HCT116 (cell line): Measurements from ENCODE around the gene CARD9.

Experiments
- CBX3 ChIP-seq: IDR thresholded peaks from 2 replicates; pipeline ENCODE4 v1.6.1; 2012; ENCODE audit warnings: low read depth
- CTCF ChIP-seq, 3 experiments: fragments of 200-600 bp in 1 of 3; sonication (generic) in 1 of 3; IDR thresholded peaks in 2 of 3; conservative IDR thresholded peaks in 1 of 3; 2 replicates each; pipeline ENCODE4 v1.5.1; 2012 to 2017; ENCODE audit warnings: low read depth in 2 of 3, low read length in 2 of 3, antibody characterized with exemption in 1 of 3, borderline replicate concordance in 1 of 3, control low read depth in 1 of 3, mild to moderate bottlenecking in 1 of 3, mixed read lengths in 1 of 3, mixed run types in 1 of 3, moderate library complexity in 1 of 3; ENCODE audit not compliant: insufficient read depth in 1 of 3
- ELF1 ChIP-seq: IDR thresholded peaks from 2 replicates; pipeline ENCODE4 v1.6.1; 2012; ENCODE audit warnings: low read depth, borderline replicate concordance
- EZH2 ChIP-seq: fragments of 200-600 bp; sonication (generic); IDR thresholded peaks from 2 replicates; pipeline ENCODE4 v1.6.1; 2017; ENCODE audit warnings: antibody characterized with exemption, mixed run types
- FOSL1 ChIP-seq: IDR thresholded peaks from 2 replicates; pipeline ENCODE4 v1.6.1; 2012; ENCODE audit warnings: low read depth
- JUND ChIP-seq: IDR thresholded peaks from 2 replicates; pipeline ENCODE4 v1.6.1; 2012
- POLR2A ChIP-seq: IDR thresholded peaks from 2 replicates; pipeline ENCODE4 v1.7.0; 2011; ENCODE audit warnings: borderline replicate concordance; ENCODE audit not compliant: insufficient read depth, insufficient read length; ENCODE audit errors: extremely low read depth
- POLR2AphosphoS5 ChIP-seq: IDR thresholded peaks from 2 replicates; pipeline ENCODE4 v1.6.1; 2011; ENCODE audit warnings: mild to moderate bottlenecking, low read depth, low read length, moderate library complexity
- SIN3A ChIP-seq: IDR thresholded peaks from 2 replicates; pipeline ENCODE4 v1.6.1; 2012; ENCODE audit warnings: low read depth
- SRF ChIP-seq: IDR thresholded peaks from 2 replicates; pipeline ENCODE4 v1.6.1; 2012; ENCODE audit warnings: low read depth
- TCF7L2 ChIP-seq: IDR thresholded peaks from 2 replicates; pipeline ENCODE4 v1.7.0; 2011; ENCODE audit warnings: borderline replicate concordance, inconsistent platforms; ENCODE audit not compliant: insufficient read depth, insufficient read length; ENCODE audit errors: extremely low read depth
- YY1 ChIP-seq: IDR thresholded peaks from 2 replicates; pipeline ENCODE4 v1.6.1; 2011; ENCODE audit warnings: low read length, low read depth, moderate library complexity, mild to moderate bottlenecking; ENCODE audit not compliant: insufficient replicate concordance; ENCODE audit errors: extremely low read depth
- ZNF274 ChIP-seq: fragments of 200-500 bp; sonication (Bioruptor generic); IDR thresholded peaks from 2 replicates; pipeline ENCODE4 v1.6.1; 2014; ENCODE audit warnings: mild to moderate bottlenecking, low read depth, low read length, inconsistent platforms
- TF ChIP-seq, protein P1 (sequence below): IDR thresholded peaks from 2 replicates; pipeline ENCODE4 v1.6.1; 2012

DNA sequence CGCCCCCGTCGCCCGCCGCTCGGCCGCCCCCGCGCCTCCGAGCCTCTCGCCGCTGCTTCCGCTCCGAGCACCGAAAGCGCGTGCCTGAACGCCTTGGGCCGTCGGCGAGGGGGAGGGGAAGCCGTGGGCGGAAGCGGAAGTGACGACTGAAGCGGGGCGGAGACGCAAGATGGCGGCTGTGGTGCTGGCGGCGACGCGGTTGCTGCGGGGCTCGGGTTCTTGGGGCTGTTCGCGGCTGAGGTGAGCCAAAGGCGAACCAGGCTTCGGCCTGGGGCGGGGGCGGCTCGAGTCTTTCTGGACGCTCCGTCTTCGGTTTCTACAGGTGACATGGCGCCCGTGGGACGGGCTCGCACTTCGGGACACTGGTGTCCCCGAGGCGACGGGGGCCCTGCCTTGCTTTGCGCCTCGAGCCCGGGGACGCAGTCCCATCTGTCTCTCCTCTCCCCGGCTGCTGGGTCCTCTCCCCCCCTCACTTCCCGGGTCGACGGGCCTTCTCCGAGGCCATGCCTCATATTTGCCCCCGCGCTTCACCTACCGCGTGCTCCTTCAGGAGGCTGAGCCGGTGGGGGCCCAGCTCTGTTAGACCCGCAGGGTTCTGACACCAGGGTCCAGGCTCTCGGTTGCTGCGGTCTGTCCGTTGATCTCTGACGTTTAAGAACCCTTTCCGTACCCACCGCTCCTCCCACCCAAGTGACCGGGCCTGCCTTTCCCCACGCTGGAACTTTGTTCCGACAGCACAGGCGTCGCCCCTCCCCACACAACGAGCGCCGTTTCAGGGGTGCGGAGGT, 37.2 kb upstream of the CARD9 start, which contains the start of the genes ENTR1 and PMPCA:
- TF ChIP-seq YY1 (peak; percentile 97), SRF (no peak), FOSL1 (no peak), CTCF (IDR thresholded peaks at IDR 0.05 in 2 of 3, conservative IDR thresholded peaks at IDR 0.05 in 1 of 3; ENCODE audit: borderline replicate concordance in 1 of 3, insufficient read depth in 1 of 3, low read depth in 2 of 3, low read length in 2 of 3) (no peak), SIN3A (peak; percentile 97), TCF7L2 (no peak), EZH2 (no peak), ELF1 (no peak; the same call in 1 of the 2 replicates), POLR2AphosphoS5 (peak; percentile 97), CBX3 (no peak), ZNF274 (no peak), POLR2A (peak; percentile 69), JUND (no peak)
- TF ChIP-seq, protein P1, sequence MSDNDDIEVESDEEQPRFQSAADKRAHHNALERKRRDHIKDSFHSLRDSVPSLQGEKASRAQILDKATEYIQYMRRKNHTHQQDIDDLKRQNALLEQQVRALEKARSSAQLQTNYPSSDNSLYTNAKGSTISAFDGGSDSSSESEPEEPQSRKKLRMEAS = peak; percentile 94
